Type B pancreatic cell (in vitro differentiated cells): ENCODE measurements around the gene SCYL3. TPM values are rescaled to one million over a fixed set of nuclear protein-coding genes. Genes with fewer than 3 reads are reported as not detected.

Experiments used
- DNase-seq: peaks from one replicate; pipeline ENCODE4 v3.0.0; 2021; ENCODE audit warnings: mixed read lengths; ENCODE audit not compliant: unreplicated experiment; ENCODE audit errors: extremely low spot score
- H3K27ac Mint-ChIP-seq: 2 replicates; pipeline ENCODE4 v1.8.0; 2021; ENCODE audit warnings: mild to moderate bottlenecking, mixed read lengths
- H3K27me3 Mint-ChIP-seq: 2 replicates; pipeline ENCODE4 v1.8.0; 2021; ENCODE audit warnings: mixed read lengths
- H3K36me3 Mint-ChIP-seq: 2 replicates; pipeline ENCODE4 v1.8.0; 2021; ENCODE audit warnings: mixed read lengths
- H3K4me1 Mint-ChIP-seq: one replicate; pipeline ENCODE4 v1.8.0; 2021; ENCODE audit warnings: mixed read lengths; ENCODE audit not compliant: unreplicated experiment
- H3K4me3 Mint-ChIP-seq: 2 replicates; pipeline ENCODE4 v1.8.0; 2021; ENCODE audit warnings: mild to moderate bottlenecking, mixed read lengths
- H3K9me3 Mint-ChIP-seq: 2 replicates; pipeline ENCODE4 v1.8.0; 2021; ENCODE audit warnings: mixed read lengths
- CTCF ChIP-seq: fragments of 200-600 bp; sonication (generic); conservative IDR thresholded peaks from 2 replicates; pipeline ENCODE4 v1.5.0; 2021; ENCODE audit warnings: antibody characterized with exemption, mild to moderate bottlenecking
- total RNA-seq: library from RNA; stranded (reverse); gene quantifications from 2 replicates; pipeline ENCODE4 v1.2.1, GENCODE V29; 2021; ENCODE audit warnings: low replicate concordance

SCYL3 gene
- total RNA-seq, 1 donor from 2014 or later, result 12.4 TPM

- TF ChIP-seq CTCF, result no peak
- no peaks in the 10 kb centered on the region for H3K4me1 Mint-ChIP-seq
- no peak for DNase-seq
- H3K36me3 Mint-ChIP-seq, result peaks cover 25% of the 10 kb centered on the region
- no peaks in the 10 kb centered on the region for H3K9me3 Mint-ChIP-seq
- no peaks in the 10 kb centered on the region for H3K27me3 Mint-ChIP-seq
- no peak overlapping the region for H3K4me3 Mint-ChIP-seq
- no peak overlapping the region for H3K27ac Mint-ChIP-seq
Measured at GRCh38 chr1:169858467-169858866, 35.2 kb downstream of the SCYL3 start.

DNA sequence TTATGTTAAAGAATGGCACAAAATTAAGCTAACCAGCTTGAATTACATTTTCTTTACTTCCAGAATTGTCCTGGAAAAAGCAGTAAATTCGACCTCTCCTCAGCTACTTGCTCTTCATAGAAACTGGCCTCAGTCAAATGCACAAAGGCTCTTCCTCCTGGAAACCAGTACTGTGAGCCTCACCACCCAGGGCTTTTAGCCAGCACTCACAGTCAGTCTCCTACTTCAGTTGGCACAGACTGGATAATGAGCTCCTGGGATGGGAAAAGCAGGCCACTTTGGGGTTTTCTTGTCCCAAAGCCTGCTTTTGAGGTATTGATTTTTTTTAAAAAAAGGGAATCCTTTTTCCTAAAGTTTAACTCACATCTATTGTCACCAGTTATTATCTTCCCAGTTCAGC is 40.4 kb downstream of the SCYL3 start:
- TF ChIP-seq CTCF, result no peak

GRCh38 chr1:169849346-169850022 is 44.2 kb downstream of the SCYL3 start:
- H3K9me3 Mint-ChIP-seq, result no peaks in the 10 kb centered on the region
- no peak for TF ChIP-seq CTCF
- no peak overlapping the region for H3K4me3 Mint-ChIP-seq
- H3K27me3 Mint-ChIP-seq, result no peaks in the 10 kb centered on the region
- peaks cover 32% of the 10 kb centered on the region for H3K36me3 Mint-ChIP-seq
- H3K27ac Mint-ChIP-seq, result peak overlapping the region; percentile 18
- no peaks in the 10 kb centered on the region for H3K4me1 Mint-ChIP-seq
- DNase-seq, result no peak

More for the DNA sequence above, 40.4 kb downstream of the SCYL3 start:
- no peak overlapping the region for H3K27ac Mint-ChIP-seq
- H3K4me1 Mint-ChIP-seq, result no peaks in the 10 kb centered on the region
- no peaks in the 10 kb centered on the region for H3K9me3 Mint-ChIP-seq
- DNase-seq, result no peak
- H3K36me3 Mint-ChIP-seq, result peaks cover 32% of the 10 kb centered on the region
- H3K27me3 Mint-ChIP-seq, result no peaks in the 10 kb centered on the region
- no peak overlapping the region for H3K4me3 Mint-ChIP-seq

GRCh38 chr1:169848456-169848855 is 45.2 kb downstream of the SCYL3 start:
- no peaks in the 10 kb centered on the region for H3K9me3 Mint-ChIP-seq
- DNase-seq, result no peak
- H3K4me3 Mint-ChIP-seq, result no peak overlapping the region
- H3K27me3 Mint-ChIP-seq, result no peaks in the 10 kb centered on the region
- peaks cover 32% of the 10 kb centered on the region for H3K36me3 Mint-ChIP-seq
- no peak for TF ChIP-seq CTCF
- H3K27ac Mint-ChIP-seq, result no peak overlapping the region
- H3K4me1 Mint-ChIP-seq, result no peaks in the 10 kb centered on the region

DNA sequence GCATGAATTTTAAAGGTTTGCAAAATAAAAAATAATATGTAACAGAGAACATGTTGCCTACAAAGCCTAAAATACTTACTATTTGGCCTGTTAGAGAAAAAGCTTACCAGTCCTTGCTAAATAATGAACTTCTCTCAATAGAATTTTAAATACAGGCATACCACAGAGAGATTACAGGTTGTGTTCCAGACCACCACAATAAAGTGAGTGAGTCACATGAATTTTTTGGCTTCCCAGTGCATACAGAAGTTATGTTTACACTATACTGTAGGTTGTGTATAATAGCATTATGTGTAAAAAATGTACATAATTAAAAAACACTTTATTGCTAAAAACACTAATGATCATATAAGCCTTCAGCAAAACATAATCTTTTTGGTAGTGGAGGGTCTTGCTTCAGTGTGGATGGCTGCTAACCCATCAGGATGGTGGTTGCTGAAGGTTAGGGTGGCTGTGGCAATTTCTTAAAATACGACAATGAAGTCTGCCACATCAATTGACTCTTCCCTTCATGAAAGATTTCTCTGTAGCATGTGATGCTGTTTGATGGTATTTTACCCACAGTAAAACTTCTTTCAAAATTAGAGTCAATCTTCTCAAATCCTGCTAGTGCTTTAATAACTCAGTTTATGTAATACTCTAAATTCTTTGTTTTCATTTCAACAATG is 48.6 kb downstream of the SCYL3 start:
- Mint-ChIP-seq H3K36me3 (peaks cover 41% of the 10 kb centered on the region), H3K4me3 (no peak overlapping the region), H3K27ac (no peak overlapping the region), H3K9me3 (peaks cover 8% of the 10 kb centered on the region), H3K27me3 (no peaks in the 10 kb centered on the region), H3K4me1 (no peaks in the 10 kb centered on the region)
- no peak for DNase-seq
- TF ChIP-seq CTCF, result no peak
